SH-SY5Y (cell line): ENCODE results near the gene EPHB2.

Experiments used
- GATA2 ChIP-seq: IDR thresholded peaks from 2 replicates; pipeline ENCODE4 v1.6.1; 2011; ENCODE audit warnings: mild to moderate bottlenecking, low read depth, low read length
- GATA3 ChIP-seq: IDR thresholded peaks from 2 replicates; pipeline ENCODE4 v1.6.1; 2011; ENCODE audit warnings: low read depth, mild to moderate bottlenecking, low read length, moderate library complexity

- TF ChIP-seq GATA2 (no peak), GATA3 (no peak)
Observed at GRCh38 chr1:22774833-22775182, 64.2 kb downstream of the EPHB2 start.
